OCI-LY7 (cell line): ENCODE data around the gene LSM14B.

Experiments used
- EZH2phosphoT487 ChIP-seq: fragments of 200-600 bp; sonication (generic); IDR thresholded peaks from 2 replicates; pipeline ENCODE4 v1.6.1; 2018; ENCODE audit warnings: low read depth, borderline replicate concordance, mild to moderate bottlenecking, mixed run types, antibody characterized with exemption, low read length, moderate library complexity, mixed read lengths
- TF ChIP-seq, protein P1 (sequence below): fragments of 200-600 bp; sonication (generic); conservative IDR thresholded peaks from 2 replicates; pipeline ENCODE4 v1.5.1; 2014; ENCODE audit warnings: mild to moderate bottlenecking, antibody characterized with exemption, low read length, moderate library complexity, mixed read lengths

DNA sequence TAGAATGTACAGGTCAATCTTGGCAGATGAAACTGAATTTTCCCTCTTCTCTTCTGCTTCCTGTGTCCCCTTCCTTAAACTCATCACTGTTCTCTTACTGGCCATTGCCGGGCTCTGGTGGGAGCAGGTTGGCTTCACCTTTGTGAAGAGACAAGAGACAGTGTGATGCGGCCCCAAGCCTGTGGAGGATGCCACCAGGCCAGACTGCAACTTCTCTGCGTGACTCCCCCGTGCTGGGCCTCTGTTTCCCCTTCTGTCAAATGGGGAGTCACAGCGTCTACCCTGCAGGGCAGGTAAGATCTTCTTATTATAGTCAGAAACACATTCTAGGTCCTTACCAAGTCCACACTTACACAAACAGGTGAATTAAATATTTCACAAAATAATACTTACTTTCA lies 1.9 kb upstream of the LSM14B start:
- no peak for TF ChIP-seq EZH2phosphoT487
- TF ChIP-seq, protein P1, sequence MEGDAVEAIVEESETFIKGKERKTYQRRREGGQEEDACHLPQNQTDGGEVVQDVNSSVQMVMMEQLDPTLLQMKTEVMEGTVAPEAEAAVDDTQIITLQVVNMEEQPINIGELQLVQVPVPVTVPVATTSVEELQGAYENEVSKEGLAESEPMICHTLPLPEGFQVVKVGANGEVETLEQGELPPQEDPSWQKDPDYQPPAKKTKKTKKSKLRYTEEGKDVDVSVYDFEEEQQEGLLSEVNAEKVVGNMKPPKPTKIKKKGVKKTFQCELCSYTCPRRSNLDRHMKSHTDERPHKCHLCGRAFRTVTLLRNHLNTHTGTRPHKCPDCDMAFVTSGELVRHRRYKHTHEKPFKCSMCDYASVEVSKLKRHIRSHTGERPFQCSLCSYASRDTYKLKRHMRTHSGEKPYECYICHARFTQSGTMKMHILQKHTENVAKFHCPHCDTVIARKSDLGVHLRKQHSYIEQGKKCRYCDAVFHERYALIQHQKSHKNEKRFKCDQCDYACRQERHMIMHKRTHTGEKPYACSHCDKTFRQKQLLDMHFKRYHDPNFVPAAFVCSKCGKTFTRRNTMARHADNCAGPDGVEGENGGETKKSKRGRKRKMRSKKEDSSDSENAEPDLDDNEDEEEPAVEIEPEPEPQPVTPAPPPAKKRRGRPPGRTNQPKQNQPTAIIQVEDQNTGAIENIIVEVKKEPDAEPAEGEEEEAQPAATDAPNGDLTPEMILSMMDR, result no peak
